GM19193 (cell line): ENCODE measurements around the gene TMED6.

Experiments used
- POLR2A ChIP-seq: IDR thresholded peaks from 4 replicates; pipeline ENCODE4 v1.6.1; 2011; ENCODE audit not compliant: insufficient read depth, insufficient read length; ENCODE audit errors: extremely low read depth

The TMED6 gene

GRCh38 chr16:69306031-69306430 lies 45.6 kb downstream of the TMED6 start:
- no peak for TF ChIP-seq POLR2A

GRCh38 chr16:69302301-69302700 lies 49.3 kb downstream of the TMED6 start:
- no peak for TF ChIP-seq POLR2A

- no peak for TF ChIP-seq POLR2A
Measured at GRCh38 chr16:69301861-69302260, 49.7 kb downstream of the TMED6 start.

- no peak for TF ChIP-seq POLR2A
Measured at GRCh38 chr16:69301187-69301586, 50.4 kb downstream of the TMED6 start.

- no peak for TF ChIP-seq POLR2A
Measured at GRCh38 chr16:69298261-69298660, 53.3 kb downstream of the TMED6 start.

- no peak for TF ChIP-seq POLR2A
Measured at GRCh38 chr16:69294051-69294450, 57.5 kb downstream of the TMED6 start.

- TF ChIP-seq POLR2A, result no peak
Measured at GRCh38 chr16:69293401-69293800, 58.2 kb downstream of the TMED6 start.
